Neural progenitor cell (in vitro differentiated cells): Measurements from ENCODE around the gene PCGF3. TPM values are rescaled to one million over a fixed set of nuclear protein-coding genes. Genes with fewer than 3 reads are reported as not detected.
A peak's percentile ranks its signal among the peaks of the same experiment; 100 is the strongest.

Experiments used
- DNase-seq: peaks from one replicate; pipeline ENCODE4 v3.0.0-alpha.2; 2016; ENCODE audit warnings: low spot score
- H2AFZ ChIP-seq: fragments of 200-600 bp; sonication (generic); replicated peaks from 2 replicates; pipeline ENCODE4 v1.6.1; 2016; ENCODE audit warnings: antibody characterized with exemption
- H3F3A ChIP-seq: fragments of 200-600 bp; sonication (generic); 2 replicates; pipeline ENCODE4 v1.6.1; 2016; ENCODE audit warnings: antibody characterized with exemption, low read depth
- H3K27ac ChIP-seq: fragments of 200-600 bp; sonication (generic); 2 replicates; pipeline ENCODE4 v1.5.1; 2016; ENCODE audit warnings: mild to moderate bottlenecking
- H3K27me3 ChIP-seq: fragments of 200-600 bp; sonication (generic); 2 replicates; pipeline ENCODE4 v1.6.1; 2016; ENCODE audit warnings: mild to moderate bottlenecking, moderate library complexity
- H3K36me3 ChIP-seq: fragments of 200-600 bp; sonication (generic); 2 replicates; pipeline ENCODE4 v1.5.1; 2016
- H3K4me1 ChIP-seq: fragments of 200-600 bp; sonication (generic); 2 replicates; pipeline ENCODE4 v1.6.1; 2016; ENCODE audit warnings: mixed run types
- H3K4me2 ChIP-seq: fragments of 200-600 bp; sonication (generic); 2 replicates; pipeline ENCODE4 v1.6.1; 2016
- H3K4me3 ChIP-seq: fragments of 200-600 bp; sonication (generic); 2 replicates; pipeline ENCODE4 v1.5.1; 2016
- H3K79me2 ChIP-seq: fragments of 200-600 bp; sonication (generic); 2 replicates; pipeline ENCODE4 v1.6.1; 2016; ENCODE audit warnings: low read depth
- H3K9ac ChIP-seq: fragments of 200-600 bp; sonication (generic); 2 replicates; pipeline ENCODE4 v1.6.1; 2016
- H3K9me3 ChIP-seq: fragments of 200-600 bp; sonication (generic); 2 replicates; pipeline ENCODE4 v1.5.1; 2016; ENCODE audit warnings: low read depth
- H4K20me1 ChIP-seq: fragments of 200-600 bp; sonication (generic); 2 replicates; pipeline ENCODE4 v1.6.1; 2016; ENCODE audit warnings: low read depth
- H3K27ac Mint-ChIP-seq: 3 replicates; pipeline ENCODE4 v1.8.0; 2021; ENCODE audit warnings: mixed read lengths
- H3K27me3 Mint-ChIP-seq: 2 replicates; pipeline ENCODE4 v1.8.0; 2022; ENCODE audit warnings: low read depth, mild to moderate bottlenecking, inconsistent platforms, moderate library complexity, mixed read lengths; ENCODE audit not compliant: insufficient read depth
- H3K36me3 Mint-ChIP-seq: 3 replicates; pipeline ENCODE4 v1.8.0; 2021; ENCODE audit warnings: mixed read lengths
- H3K4me1 Mint-ChIP-seq: 3 replicates; pipeline ENCODE4 v1.8.0; 2021; ENCODE audit warnings: mixed read lengths
- H3K4me3 Mint-ChIP-seq: 3 replicates; pipeline ENCODE4 v1.8.0; 2021; ENCODE audit warnings: mild to moderate bottlenecking, moderate library complexity, mixed read lengths
- H3K9me3 Mint-ChIP-seq: 3 replicates; pipeline ENCODE4 v1.8.0; 2020; ENCODE audit warnings: mixed read lengths
- CTCF ChIP-seq: fragments of 200-600 bp; sonication (generic); IDR thresholded peaks from 2 replicates; pipeline ENCODE4 v1.5.1; 2017; ENCODE audit warnings: antibody characterized with exemption, mild to moderate bottlenecking
- EZH2 ChIP-seq: fragments of 200-600 bp; sonication (generic); IDR thresholded peaks from 2 replicates; pipeline ENCODE4 v1.6.1; 2017; ENCODE audit warnings: antibody characterized with exemption, mild to moderate bottlenecking, moderate library complexity
- EZH2phosphoT487 ChIP-seq: fragments of 200-600 bp; sonication (generic); IDR thresholded peaks from 2 replicates; pipeline ENCODE4 v1.6.1; 2017; ENCODE audit warnings: antibody characterized with exemption
- total RNA-seq: library from RNA; depleted of rRNA; stranded (reverse); fragments of >200 nt; gene quantifications from 2 replicates; pipeline ENCODE4 v1.2.3, GENCODE V29; 2015; ENCODE audit warnings: low replicate concordance

PCGF3 gene
- total RNA-seq, 1 donor from 2014 or later = 44.7 TPM

- no peak for DNase-seq
- no peak for TF ChIP-seq EZH2
- no peak for TF ChIP-seq EZH2phosphoT487
- TF ChIP-seq CTCF = no peak
- no peaks in the 10 kb centered on the region for H3K79me2 ChIP-seq
- no peaks in the 10 kb centered on the region for H3K36me3 ChIP-seq
- H3K4me3 ChIP-seq = peak overlapping the region; percentile 39
- H3K27me3 Mint-ChIP-seq = peaks cover 14% of the 10 kb centered on the region
- H2AFZ ChIP-seq = peak overlapping the region; percentile 45
- no peaks in the 10 kb centered on the region for H3F3A ChIP-seq
- no peak overlapping the region for H3K9ac ChIP-seq
- H3K27ac Mint-ChIP-seq = peak overlapping the region; percentile 50
- H3K27me3 ChIP-seq = peaks cover 3% of the 10 kb centered on the region
- H3K4me1 ChIP-seq = peaks cover 11% of the 10 kb centered on the region
- H3K4me2 ChIP-seq = peak overlapping the region; percentile 70
- H3K9me3 ChIP-seq = no peaks in the 10 kb centered on the region
- H3K4me3 Mint-ChIP-seq = no peak overlapping the region
- H3K9me3 Mint-ChIP-seq = peaks cover 3% of the 10 kb centered on the region
- H3K4me1 Mint-ChIP-seq = peaks cover 6% of the 10 kb centered on the region
- no peaks in the 10 kb centered on the region for H4K20me1 ChIP-seq
- no peaks in the 10 kb centered on the region for H3K36me3 Mint-ChIP-seq
- no peak overlapping the region for H3K27ac ChIP-seq
Measured at GRCh38 chr4:687971-688853, 17.4 kb upstream of the PCGF3 start.

- peak within 1 kb of the TSS; percentile 45 for H2AFZ ChIP-seq
- peak; percentile 45 for DNase-seq
- H3K27ac Mint-ChIP-seq = peak within 1 kb of the TSS; percentile 50
Measured at GRCh38 chr4:688854-689681, 16.6 kb upstream of the PCGF3 start, which contains the start of gene SLC49A3. TSS of gene SLC49A3 (minus strand) at chr4:689151. CDS start at chr4:689127, 24 bp downstream.

GRCh38 chr4:689723-690122, 15.9 kb upstream of the PCGF3 start:
- Histone ChIP-seq H3K27ac (no peak overlapping the region), H3K9ac (no peak overlapping the region), H2AFZ (peak overlapping the region; percentile 45), H3K27me3 (peaks cover 3% of the 10 kb centered on the region), H3K4me1 (peaks cover 9% of the 10 kb centered on the region), H4K20me1 (no peaks in the 10 kb centered on the region), H3K36me3 (no peaks in the 10 kb centered on the region), H3K9me3 (no peaks in the 10 kb centered on the region), H3K79me2 (no peaks in the 10 kb centered on the region), H3F3A (no peaks in the 10 kb centered on the region), H3K4me2 (peak overlapping the region; percentile 70), H3K4me3 (peak overlapping the region; percentile 39)
- Mint-ChIP-seq H3K4me1 (peaks cover 9% of the 10 kb centered on the region), H3K27ac (no peak overlapping the region), H3K36me3 (no peaks in the 10 kb centered on the region), H3K9me3 (peaks cover 3% of the 10 kb centered on the region), H3K4me3 (no peak overlapping the region), H3K27me3 (peaks cover 19% of the 10 kb centered on the region)
- TF ChIP-seq EZH2 (no peak), CTCF (no peak), EZH2phosphoT487 (no peak)
- DNase-seq = no peak

More at GRCh38 chr4:688854-689681, 16.6 kb upstream of the PCGF3 start, which contains the start of gene SLC49A3:
- Histone ChIP-seq H3K27me3 (peaks cover 3% of the 10 kb centered on the region), H3K9me3 (no peaks in the 10 kb centered on the region), H3K4me1 (peaks cover 9% of the 10 kb centered on the region), H4K20me1 (no peaks in the 10 kb centered on the region), H3K36me3 (no peaks in the 10 kb centered on the region), H3K9ac (no peak within 1 kb of the TSS), H3K4me2 (peak within 1 kb of the TSS; percentile 70), H3K79me2 (no peaks in the 10 kb centered on the region), H3F3A (no peaks in the 10 kb centered on the region), H3K4me3 (peak within 1 kb of the TSS; percentile 39), H3K27ac (no peak within 1 kb of the TSS)
- H3K27me3 Mint-ChIP-seq = peaks cover 19% of the 10 kb centered on the region
- TF ChIP-seq EZH2phosphoT487 (peak; percentile 32), CTCF (peak; percentile 22), EZH2 (no peak)
- peaks cover 6% of the 10 kb centered on the region for H3K4me1 Mint-ChIP-seq
- no peaks in the 10 kb centered on the region for H3K36me3 Mint-ChIP-seq
- H3K9me3 Mint-ChIP-seq = peaks cover 3% of the 10 kb centered on the region
- H3K4me3 Mint-ChIP-seq = no peak within 1 kb of the TSS
